ENCODE data around the gene ABCC11. TPM values are rescaled to one million over a fixed set of nuclear protein-coding genes. Genes with fewer than 3 reads are reported as not detected.

The ABCC11 gene
- total and polyA plus RNA-seq, 2 of the 13 experiments (the other 11 are each of a cell fraction or from before 2014, with no cell fraction given) = 1.0 to 1.4 TPM

DNA sequence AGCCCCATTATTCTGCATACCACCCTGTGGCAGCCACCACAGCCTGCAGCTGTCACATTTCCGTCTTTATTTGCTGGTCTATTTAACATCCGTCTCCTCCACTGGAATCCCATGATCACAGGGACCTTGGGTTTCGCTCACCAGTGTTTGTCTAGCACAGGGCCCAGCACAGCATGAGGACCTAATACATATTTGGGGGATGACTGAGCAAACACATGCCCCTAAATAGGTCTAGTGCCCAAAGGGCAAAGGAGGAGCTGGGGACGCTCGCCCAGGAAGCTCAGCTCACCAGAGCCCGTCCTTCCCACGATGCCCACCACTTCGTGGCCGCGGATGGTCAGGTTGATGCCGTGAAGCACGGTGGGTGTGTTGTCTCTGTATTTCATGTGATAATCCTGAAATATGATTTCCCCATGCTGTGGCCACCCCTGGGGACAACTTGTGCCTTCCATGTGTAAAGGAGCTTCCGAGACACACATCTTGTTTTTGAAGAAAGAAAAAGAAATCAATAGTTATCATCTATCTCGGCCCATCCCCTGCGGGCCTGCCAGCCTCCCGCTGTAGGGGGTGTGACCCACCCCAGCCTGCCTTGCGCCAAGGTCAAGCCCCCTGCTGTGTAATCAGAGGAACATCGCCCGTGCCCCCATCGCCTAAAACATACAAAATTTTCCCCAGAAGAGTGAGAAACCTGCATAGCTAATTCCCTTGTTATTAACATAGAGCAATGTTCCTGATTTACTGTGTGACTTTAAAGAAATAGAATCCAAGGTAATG lies 70.5 kb downstream of the ABCC11 start (continued):
- TF ChIP-seq, protein P1, sequence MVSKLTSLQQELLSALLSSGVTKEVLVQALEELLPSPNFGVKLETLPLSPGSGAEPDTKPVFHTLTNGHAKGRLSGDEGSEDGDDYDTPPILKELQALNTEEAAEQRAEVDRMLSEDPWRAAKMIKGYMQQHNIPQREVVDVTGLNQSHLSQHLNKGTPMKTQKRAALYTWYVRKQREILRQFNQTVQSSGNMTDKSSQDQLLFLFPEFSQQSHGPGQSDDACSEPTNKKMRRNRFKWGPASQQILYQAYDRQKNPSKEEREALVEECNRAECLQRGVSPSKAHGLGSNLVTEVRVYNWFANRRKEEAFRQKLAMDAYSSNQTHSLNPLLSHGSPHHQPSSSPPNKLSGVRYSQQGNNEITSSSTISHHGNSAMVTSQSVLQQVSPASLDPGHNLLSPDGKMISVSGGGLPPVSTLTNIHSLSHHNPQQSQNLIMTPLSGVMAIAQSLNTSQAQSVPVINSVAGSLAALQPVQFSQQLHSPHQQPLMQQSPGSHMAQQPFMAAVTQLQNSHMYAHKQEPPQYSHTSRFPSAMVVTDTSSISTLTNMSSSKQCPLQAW (CRISPR knock-in tag; IDR thresholded peaks at IDR 0.05) = 0 out of 2 replicates have a peak, but pooled peaks have one; percentile 31
- peak; percentile 60 for TF ChIP-seq FOSL2 (CRISPR knock-in tag; IDR thresholded peaks at IDR 0.05)
- peak; percentile 41; the same call in 1 of the 2 replicates for TF ChIP-seq ZBTB38 (CRISPR knock-in tag; IDR thresholded peaks at IDR 0.05)
- TF ChIP-seq, protein P2, sequence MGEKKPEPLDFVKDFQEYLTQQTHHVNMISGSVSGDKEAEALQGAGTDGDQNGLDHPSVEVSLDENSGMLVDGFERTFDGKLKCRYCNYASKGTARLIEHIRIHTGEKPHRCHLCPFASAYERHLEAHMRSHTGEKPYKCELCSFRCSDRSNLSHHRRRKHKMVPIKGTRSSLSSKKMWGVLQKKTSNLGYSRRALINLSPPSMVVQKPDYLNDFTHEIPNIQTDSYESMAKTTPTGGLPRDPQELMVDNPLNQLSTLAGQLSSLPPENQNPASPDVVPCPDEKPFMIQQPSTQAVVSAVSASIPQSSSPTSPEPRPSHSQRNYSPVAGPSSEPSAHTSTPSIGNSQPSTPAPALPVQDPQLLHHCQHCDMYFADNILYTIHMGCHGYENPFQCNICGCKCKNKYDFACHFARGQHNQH (CRISPR knock-in tag; IDR thresholded peaks at IDR 0.05) = peak; percentile 38; the same call in 1 of the 2 replicates
- peak; percentile 13; the same call in 1 of the 2 replicates for TF ChIP-seq SAP130 (CRISPR knock-in tag; IDR thresholded peaks at IDR 0.05; ENCODE audit: low read depth)
- TF ChIP-seq MAFG (CRISPR knock-in tag; IDR thresholded peaks at IDR 0.05) = 0 out of 2 replicates have a peak, but pooled peaks have one; percentile 20
- no peak for TF ChIP-seq ZNF550 (CRISPR knock-in tag; IDR thresholded peaks at IDR 0.05; ENCODE audit: borderline replicate concordance)
- no peak for TF ChIP-seq SOX13 (IDR thresholded peaks at IDR 0.05)
- TF ChIP-seq SOX13 (CRISPR knock-in tag; conservative IDR thresholded peaks at IDR 0.05 in 1 of 2, IDR thresholded peaks at IDR 0.05 in 1 of 2) = peak in 1 of 2 experiments; percentile 30; a peak in 2 of 4 replicates
- TF ChIP-seq SALL1 (CRISPR knock-in tag; IDR thresholded peaks at IDR 0.05) = peak; percentile 93
- no peak for TF ChIP-seq TOE1 (CRISPR knock-in tag; IDR thresholded peaks at IDR 0.05)
- TF ChIP-seq, protein P3, sequence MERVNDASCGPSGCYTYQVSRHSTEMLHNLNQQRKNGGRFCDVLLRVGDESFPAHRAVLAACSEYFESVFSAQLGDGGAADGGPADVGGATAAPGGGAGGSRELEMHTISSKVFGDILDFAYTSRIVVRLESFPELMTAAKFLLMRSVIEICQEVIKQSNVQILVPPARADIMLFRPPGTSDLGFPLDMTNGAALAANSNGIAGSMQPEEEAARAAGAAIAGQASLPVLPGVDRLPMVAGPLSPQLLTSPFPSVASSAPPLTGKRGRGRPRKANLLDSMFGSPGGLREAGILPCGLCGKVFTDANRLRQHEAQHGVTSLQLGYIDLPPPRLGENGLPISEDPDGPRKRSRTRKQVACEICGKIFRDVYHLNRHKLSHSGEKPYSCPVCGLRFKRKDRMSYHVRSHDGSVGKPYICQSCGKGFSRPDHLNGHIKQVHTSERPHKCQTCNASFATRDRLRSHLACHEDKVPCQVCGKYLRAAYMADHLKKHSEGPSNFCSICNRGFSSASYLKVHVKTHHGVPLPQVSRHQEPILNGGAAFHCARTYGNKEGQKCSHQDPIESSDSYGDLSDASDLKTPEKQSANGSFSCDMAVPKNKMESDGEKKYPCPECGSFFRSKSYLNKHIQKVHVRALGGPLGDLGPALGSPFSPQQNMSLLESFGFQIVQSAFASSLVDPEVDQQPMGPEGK (CRISPR knock-in tag; IDR thresholded peaks at IDR 0.05) = peak; percentile 33; the same call in 1 of the 2 replicates
- TF ChIP-seq, protein P4, sequence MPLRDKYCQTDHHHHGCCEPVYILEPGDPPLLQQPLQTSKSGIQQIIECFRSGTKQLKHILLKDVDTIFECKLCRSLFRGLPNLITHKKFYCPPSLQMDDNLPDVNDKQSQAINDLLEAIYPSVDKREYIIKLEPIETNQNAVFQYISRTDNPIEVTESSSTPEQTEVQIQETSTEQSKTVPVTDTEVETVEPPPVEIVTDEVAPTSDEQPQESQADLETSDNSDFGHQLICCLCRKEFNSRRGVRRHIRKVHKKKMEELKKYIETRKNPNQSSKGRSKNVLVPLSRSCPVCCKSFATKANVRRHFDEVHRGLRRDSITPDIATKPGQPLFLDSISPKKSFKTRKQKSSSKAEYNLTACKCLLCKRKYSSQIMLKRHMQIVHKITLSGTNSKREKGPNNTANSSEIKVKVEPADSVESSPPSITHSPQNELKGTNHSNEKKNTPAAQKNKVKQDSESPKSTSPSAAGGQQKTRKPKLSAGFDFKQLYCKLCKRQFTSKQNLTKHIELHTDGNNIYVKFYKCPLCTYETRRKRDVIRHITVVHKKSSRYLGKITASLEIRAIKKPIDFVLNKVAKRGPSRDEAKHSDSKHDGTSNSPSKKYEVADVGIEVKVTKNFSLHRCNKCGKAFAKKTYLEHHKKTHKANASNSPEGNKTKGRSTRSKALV (CRISPR knock-in tag; IDR thresholded peaks at IDR 0.05) = no peak
- TF ChIP-seq, protein P5, sequence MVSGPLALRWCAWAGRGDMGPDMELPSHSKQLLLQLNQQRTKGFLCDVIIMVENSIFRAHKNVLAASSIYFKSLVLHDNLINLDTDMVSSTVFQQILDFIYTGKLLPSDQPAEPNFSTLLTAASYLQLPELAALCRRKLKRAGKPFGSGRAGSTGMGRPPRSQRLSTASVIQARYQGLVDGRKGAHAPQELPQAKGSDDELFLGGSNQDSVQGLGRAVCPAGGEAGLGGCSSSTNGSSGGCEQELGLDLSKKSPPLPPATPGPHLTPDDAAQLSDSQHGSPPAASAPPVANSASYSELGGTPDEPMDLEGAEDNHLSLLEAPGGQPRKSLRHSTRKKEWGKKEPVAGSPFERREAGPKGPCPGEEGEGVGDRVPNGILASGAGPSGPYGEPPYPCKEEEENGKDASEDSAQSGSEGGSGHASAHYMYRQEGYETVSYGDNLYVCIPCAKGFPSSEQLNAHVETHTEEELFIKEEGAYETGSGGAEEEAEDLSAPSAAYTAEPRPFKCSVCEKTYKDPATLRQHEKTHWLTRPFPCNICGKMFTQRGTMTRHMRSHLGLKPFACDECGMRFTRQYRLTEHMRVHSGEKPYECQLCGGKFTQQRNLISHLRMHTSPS (CRISPR knock-in tag; IDR thresholded peaks at IDR 0.05; ENCODE audit: low read depth) = peak; percentile 77; the same call in 1 of the 2 replicates
- 0 out of 2 replicates have a peak, but pooled peaks have one; percentile 57 for TF ChIP-seq ZBTB46 (CRISPR knock-in tag; IDR thresholded peaks at IDR 0.05; ENCODE audit: borderline replicate concordance)
- TF ChIP-seq ZNF501 (CRISPR knock-in tag; IDR thresholded peaks at IDR 0.05) = 0 out of 2 replicates have a peak, but pooled peaks have one; percentile 13
- 0 out of 2 replicates have a peak, but pooled peaks have one; percentile 45 for TF ChIP-seq MTA1 (CRISPR knock-in tag; IDR thresholded peaks at IDR 0.05; ENCODE audit: borderline replicate concordance)

Measured in HepG2 (cell line).